C4-2B (cell line): ENCODE data around the gene MCM3.

Experiments used
- CTCF ChIP-seq: fragments of 450-650 bp; conservative IDR thresholded peaks from 2 replicates; pipeline ENCODE4 v1.5.1; 2017; ENCODE audit warnings: mild to moderate bottlenecking
- ZFX ChIP-seq: fragments of 450-650 bp; IDR thresholded peaks from 2 replicates; pipeline ENCODE4 v1.6.1; 2017

DNA sequence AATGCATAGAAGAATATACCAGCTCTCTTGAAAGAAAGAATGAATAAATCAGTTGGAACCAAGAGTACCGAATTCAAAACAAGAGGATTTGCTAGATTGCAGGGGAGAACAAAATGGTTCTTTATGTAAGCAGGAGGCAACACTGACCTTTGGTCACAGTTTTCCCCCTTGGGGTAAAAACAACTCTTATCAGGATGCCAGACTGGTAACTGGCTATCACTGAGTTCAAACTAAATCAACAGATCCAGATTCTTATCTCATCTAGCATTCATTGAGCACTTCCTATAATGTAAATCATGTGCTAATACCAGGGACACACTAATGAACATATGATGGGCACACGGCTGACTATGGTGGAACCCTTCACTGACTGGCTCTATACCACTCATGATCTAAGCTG, 35.5 kb downstream of the MCM3 start:
- no peak for TF ChIP-seq CTCF
- no peak for TF ChIP-seq ZFX
